GM12875 (cell line): Measurements from ENCODE around the gene ARHGEF9.

ENCODE experiments used
- H3K4me3 ChIP-seq: one replicate; pipeline ENCODE4 v1.5.1; 2011; ENCODE audit warnings: low read depth, low read length, control low read depth
- TF ChIP-seq, protein P1 (sequence below): IDR thresholded peaks from 2 replicates; pipeline ENCODE4 v1.5.1; 2011; ENCODE audit warnings: low read depth, mild to moderate bottlenecking, control low read depth, inconsistent platforms, low read length, moderate library complexity, borderline replicate concordance; ENCODE audit not compliant: insufficient read depth

The ARHGEF9 gene

GRCh38 chrX:63702556-63702955, 82.5 kb downstream of the ARHGEF9 start:
- TF ChIP-seq, protein P1, sequence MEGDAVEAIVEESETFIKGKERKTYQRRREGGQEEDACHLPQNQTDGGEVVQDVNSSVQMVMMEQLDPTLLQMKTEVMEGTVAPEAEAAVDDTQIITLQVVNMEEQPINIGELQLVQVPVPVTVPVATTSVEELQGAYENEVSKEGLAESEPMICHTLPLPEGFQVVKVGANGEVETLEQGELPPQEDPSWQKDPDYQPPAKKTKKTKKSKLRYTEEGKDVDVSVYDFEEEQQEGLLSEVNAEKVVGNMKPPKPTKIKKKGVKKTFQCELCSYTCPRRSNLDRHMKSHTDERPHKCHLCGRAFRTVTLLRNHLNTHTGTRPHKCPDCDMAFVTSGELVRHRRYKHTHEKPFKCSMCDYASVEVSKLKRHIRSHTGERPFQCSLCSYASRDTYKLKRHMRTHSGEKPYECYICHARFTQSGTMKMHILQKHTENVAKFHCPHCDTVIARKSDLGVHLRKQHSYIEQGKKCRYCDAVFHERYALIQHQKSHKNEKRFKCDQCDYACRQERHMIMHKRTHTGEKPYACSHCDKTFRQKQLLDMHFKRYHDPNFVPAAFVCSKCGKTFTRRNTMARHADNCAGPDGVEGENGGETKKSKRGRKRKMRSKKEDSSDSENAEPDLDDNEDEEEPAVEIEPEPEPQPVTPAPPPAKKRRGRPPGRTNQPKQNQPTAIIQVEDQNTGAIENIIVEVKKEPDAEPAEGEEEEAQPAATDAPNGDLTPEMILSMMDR: no peak
- no peak overlapping the region for H3K4me3 ChIP-seq

DNA sequence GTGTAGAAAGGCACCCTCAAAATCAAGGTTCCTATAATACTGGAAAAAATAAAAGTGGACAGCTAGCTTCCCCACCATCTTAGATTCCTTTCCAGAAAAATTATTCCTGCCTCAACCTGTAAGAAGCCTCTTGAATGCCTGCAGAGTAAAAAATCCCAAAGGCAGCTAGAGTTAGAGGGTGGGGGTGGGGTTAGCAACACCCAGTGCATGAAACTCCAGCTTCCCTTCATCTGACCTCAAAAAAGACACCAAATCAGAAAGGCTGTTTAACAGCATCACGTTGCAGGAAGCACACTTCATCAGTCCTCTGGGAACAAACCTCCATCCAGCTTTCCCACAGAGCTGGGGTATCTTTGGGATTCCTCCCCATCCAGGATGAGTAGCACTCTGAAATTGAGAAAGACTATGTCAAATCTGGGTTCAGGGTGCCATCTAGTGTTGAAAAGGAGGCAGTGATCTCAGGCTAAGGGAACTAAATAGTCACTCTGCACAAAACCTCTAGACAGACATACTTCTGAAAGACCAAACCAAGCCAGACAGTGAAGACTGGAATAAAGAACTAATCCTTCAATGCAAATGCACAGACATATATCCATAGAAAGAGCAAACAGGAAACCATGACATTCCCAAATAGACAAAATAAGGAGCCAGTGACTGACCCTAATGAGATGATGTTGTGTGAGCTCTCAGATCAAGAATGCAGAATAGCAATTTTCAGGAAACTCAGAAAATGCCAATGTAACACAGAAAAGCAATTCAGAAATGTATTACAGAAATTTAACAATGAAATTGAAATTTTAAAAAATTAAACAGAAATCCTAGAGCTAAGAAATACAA, 97.9 kb downstream of the ARHGEF9 start:
- H3K4me3 ChIP-seq: no peak overlapping the region
- TF ChIP-seq, protein P1: peak; percentile 75; the same call in 1 of the 2 replicates

DNA sequence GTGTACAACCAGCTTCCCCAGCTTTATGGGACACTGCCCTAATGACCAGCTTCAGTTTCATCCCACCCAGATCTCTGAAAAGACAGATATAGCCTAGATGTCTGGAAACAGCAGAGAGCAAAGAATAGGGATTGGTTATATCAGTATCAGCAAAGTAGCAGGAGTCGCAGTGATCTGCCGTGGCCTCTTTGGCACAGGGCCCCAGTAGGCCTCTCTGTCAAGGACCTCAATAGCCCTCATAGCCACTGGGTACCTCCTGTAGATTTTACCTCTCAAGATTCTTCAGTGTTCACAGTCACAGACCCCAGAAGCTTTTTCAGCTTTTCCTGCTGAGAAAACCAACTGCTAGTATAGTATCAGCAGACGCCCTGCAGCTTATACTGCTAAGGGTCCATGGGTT, 104.6 kb downstream of the ARHGEF9 start:
- no peak overlapping the region for H3K4me3 ChIP-seq
- TF ChIP-seq, protein P1: no peak

DNA sequence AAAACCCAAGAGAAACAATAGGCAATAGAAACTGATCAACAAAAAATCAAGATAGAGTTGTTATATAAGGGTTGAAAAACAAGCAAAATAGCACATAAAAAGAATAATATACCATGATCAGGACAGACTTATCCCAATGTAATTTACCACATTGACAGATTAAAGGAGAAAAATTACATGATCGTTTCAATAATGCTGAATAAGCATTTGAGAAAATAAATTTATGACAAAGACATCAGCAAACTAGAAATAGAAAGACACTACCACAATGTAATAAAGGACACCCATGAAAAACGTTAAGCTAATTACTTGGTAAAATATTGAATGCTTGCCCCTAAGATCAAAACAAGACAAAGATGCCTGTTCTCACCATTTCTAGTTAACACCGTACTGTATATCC, 105.6 kb downstream of the ARHGEF9 start:
- no peak overlapping the region for H3K4me3 ChIP-seq
- TF ChIP-seq, protein P1: no peak

DNA sequence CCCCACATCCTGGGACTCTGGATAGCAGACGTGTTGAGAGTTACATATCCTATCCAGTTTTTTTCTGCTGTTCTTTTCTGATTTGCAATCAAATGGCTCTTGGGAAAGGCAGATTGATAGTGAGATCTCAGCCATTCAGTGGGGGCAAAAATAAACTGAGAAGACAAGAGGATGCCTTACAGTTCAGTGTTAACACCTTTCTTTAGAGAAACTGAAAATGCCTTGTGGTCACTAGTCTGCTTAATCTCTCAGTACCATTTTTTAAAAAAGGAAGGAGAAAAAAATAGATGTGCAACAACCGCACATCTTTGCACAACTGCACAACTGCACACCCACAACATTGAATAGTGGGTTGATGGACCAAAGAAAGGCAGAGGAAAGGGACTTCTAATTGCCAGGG, 109.3 kb downstream of the ARHGEF9 start:
- TF ChIP-seq, protein P1: no peak
- no peak overlapping the region for H3K4me3 ChIP-seq

DNA sequence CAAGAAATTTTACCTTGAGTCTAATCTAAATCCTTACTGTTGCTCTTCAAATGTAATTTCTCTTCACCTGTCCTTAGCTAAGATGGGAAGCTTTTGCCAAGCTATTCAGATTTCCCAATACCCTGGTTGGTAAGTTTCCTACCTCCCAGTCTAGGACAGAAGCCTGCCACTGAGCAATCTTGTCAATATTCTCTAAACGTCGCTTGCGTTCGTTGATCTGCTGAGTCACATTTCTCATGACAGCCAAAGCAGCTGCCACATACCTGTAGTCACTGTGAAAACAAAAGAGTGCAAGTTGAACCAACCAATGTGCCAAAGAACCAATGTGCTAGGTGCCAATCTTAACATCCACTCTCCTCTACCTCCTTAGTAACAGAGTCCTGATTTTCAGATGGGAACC, 111.1 kb downstream of the ARHGEF9 start:
- TF ChIP-seq, protein P1: no peak
- no peak overlapping the region for H3K4me3 ChIP-seq

- TF ChIP-seq, protein P1: no peak
- H3K4me3 ChIP-seq: no peak overlapping the region
These were observed 120.3 kb downstream of the ARHGEF9 start for GRCh38 chrX:63664741-63665140.
